HG03135 (cell line): ENCODE data around the gene FAF1.
"Not testable (repeated sequence)": the region's sequence is repeated elsewhere in the genome, so short reads cannot be mapped to it uniquely, and the experiment has no call there.

Source experiments
- ATAC-seq: cut with Tn5 transposase; IDR thresholded peaks from one replicate; pipeline ENCODE4 v1.9.1; 2021; ENCODE audit warnings: mild to moderate bottlenecking, moderate library complexity; ENCODE audit not compliant: unreplicated experiment

FAF1 gene

DNA sequence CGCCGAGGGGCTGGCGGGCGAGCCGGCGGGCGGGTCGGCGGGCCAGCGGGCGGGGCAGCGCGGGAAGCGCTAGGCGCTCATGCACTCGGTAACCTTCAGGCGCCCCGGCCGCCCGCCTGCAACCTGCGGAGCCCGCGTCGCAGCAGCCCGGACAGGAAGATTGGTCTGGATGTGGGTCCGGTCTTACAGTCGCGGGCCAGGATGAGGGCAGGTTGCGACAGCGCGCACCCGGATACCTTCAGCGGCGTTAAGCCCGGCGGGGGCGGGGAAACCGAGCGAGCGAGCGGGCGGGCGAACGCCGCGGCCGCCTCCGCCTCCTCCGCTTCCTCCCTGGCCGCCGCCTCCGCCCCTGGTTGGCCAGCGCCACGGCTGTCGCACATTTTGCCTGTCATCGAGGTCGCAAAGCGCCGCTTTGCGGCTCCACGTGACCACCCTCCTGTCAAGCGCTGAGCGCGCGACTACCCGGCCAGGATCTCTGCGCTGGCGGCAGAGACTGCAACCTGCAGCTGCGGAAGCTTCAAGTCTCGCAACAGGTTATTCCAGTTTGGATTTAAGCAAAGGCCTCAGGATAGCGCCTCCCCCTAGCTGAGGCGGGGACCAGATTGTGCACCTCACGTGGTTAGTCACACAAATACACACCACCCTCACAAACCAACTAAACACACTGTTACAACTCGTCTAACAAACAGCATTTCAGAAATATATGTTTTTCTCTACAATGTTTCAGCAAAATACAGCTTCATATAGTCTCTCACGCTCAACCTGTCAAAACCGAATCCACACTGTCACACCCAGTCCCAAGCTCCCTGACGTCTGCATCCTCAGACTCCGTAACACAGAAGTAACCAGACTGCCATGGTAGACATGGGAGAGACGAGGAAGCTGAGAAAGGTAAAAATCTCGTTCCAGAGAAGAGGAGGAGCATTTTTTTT lies at the start of gene FAF1:
FAF1 (minus strand) TSS at position 355 of the 932 bp plus-strand sequence. CDS start 456 bp downstream, outside the sequence.
- ATAC-seq, result peak; percentile 85

DNA sequence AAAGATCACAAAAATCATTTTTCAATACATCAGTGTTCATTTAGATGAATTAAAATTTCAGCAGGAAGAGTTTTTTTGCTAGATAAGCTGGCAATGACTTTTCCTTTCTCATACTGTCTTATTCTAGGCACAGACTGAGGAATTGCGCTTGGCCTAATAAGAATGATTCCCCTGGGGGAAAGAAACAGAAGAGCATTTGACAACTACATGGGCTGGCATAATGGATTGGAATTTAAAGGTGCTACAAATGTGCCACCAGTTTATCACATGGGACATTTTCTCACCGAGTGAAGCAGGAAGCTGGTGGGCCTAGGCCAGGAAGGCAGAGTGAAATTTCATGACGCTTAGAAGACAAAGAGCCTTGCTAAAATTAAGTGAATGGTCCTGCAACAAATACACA lies 49.3 kb upstream of the FAF1 start:
- no peak for ATAC-seq

DNA sequence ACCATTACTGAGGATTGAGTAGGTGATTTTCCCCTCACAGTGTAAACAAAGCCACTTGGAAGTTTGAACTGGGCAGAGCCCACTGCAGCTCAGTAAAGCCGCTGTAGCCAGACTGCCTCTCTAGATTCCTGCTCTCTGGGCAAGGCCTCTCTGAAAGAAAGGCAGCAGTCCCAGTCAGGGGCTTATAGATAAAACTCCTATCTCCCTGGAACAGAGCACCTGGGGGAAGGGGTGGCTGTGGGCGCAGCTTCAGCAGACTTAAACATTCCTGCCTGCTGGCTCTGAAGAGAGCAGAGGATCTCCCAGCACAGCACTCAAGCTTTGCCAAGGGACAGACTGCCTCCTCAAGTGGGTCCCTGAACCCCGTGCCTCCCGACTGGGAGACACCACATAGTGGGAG lies 45.5 kb upstream of the FAF1 start:
- not testable (repeated sequence) for ATAC-seq

DNA sequence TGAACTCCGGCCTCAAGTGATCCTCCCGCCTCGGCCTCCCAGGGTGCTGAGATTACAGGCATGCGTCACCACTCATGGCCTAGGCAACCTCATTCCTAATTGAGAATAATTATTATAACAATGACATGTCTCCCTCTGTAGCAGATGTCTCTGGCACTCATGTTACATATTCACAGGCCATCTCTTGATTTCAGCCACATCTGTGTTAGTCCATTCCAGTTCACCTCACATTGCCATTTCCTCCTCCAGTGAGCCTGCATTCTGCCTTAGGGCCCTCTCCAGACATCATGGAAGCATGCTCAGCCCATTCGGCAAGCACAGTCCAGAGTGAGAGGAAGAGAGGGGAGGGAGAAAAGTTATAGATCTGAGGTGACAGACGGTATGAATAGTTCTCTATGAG lies 42.4 kb upstream of the FAF1 start:
- ATAC-seq, result no peak

DNA sequence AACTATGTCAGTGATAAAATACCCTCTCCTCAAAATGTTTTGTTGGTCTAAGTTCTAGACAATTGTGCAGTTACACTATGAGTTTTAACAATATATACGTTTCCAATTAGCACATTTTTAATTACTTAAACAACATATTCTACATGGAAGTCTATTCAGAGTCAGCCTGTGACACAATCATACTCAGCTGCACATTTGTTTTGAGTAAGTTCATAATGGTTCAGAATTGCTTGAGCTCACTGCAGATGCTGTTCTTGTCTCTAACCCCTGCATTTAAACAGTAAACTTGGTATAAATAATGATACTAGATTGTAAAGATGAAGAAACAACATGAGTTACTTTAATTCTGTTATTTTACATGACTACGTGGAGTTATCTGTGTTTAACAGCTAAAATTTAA lies 40.6 kb upstream of the FAF1 start:
- no peak for ATAC-seq

DNA sequence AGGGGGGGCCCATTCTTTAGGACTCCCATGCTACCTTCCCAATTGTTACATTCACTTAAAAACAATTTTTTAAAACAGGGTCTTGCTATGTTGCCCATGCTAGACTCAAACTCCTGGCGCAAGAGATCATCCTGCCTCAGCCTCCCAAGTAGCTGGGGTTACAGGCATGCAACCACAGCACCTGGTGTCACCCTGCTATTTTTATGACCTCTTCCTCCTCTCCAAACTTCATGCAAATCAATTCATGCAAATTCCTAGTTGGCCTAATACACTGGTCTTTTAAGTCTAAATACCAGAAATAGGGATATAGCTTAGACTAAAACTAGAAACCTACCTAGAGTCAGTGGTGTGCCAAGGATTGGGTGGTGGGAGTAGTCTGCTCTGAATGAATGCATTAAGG lies 40.1 kb upstream of the FAF1 start:
- no peak for ATAC-seq

DNA sequence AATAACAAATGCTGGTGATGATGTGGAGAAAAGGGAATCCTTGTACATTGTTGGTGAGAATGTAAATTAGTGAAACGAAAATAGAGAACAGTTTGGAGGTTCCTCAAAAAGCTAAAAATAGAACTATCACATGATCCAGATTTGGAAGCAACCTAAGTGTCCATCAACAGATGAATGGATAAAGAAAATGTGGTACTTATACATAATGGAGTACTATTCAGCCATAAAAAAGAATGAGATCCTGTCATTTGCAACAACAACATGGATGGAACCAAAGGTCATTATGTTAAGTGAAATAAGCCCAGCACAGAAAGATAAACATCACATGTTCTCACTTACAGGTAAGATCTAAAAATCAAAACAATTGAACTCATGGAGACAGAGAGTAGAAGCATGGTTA lies 39.3 kb upstream of the FAF1 start:
- not testable (repeated sequence) for ATAC-seq

DNA sequence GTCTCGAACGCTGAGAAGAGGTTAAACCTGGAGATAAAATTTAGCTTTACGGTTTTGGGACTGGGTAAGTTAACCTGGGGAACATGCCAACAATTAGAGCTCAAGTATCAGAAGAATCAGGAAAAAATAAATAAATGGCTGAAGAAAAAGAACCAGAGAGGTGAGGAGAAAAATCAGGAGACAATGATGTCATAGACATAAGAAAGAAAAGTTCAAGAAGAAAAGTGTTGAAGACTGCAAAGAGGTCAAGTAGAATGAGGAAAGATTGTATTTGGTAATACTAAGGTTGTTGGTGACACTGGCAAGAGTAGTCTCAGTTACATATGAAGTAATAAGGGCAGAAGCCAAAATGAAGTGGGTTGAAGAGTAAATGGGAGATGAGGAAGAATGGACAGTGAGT lies 36.0 kb upstream of the FAF1 start:
- ATAC-seq, result no peak

DNA sequence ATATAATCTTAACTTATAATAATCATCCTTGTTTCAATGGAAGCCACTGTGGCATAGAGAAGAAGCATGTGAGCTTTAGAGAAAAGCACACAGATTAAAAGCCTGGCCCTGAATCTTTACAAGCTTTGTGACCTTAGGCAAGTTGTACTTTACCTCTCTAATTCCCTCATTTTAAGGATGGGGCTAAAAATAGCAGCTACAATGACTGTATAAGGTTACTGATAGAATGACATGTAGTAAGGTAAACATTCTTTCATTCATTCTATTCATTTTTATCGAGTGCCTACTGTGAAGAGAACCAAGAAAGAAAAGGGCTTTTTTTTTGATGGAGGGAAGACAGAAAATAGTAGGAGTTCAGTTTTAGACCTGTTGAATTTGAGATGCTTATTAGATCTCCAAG lies 35.6 kb upstream of the FAF1 start:
- no peak for ATAC-seq

DNA sequence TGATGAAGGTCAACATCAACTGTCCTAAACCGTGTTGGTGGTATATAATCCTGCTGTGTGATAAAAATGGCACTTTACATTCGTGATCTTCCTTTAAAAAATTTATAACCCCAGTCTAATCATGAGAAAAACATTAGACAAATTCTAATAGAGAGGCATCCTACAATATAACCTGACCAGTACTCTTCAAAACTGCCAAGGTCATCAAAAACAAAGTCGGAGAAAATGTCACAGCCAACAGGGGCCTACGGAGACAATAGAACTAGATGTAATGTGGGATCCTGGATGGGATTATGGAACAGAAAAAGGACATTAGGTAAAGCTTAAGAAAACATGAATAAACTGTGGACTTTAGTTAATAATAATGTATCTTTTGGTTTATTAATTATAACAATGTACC lies 34.9 kb upstream of the FAF1 start:
- no peak for ATAC-seq

DNA sequence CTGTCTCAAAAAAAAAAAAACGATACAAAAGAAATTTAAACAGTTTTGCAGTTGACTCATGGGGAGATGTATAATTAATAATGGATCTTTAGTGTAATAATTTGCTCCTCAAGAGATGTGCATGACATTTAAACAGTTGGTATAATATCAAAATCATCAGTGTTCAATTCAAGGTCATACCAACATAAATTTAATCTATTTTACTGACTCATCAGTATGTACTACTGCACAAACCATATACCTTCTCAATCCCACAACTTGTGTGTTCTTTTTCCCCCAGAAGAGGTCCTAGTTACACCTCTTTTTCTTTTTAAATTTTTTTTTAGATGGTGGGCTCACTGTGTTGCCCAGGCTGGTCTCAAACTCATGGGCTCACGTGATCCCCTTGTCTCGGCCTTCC lies 33.6 kb upstream of the FAF1 start:
- no peak for ATAC-seq

DNA sequence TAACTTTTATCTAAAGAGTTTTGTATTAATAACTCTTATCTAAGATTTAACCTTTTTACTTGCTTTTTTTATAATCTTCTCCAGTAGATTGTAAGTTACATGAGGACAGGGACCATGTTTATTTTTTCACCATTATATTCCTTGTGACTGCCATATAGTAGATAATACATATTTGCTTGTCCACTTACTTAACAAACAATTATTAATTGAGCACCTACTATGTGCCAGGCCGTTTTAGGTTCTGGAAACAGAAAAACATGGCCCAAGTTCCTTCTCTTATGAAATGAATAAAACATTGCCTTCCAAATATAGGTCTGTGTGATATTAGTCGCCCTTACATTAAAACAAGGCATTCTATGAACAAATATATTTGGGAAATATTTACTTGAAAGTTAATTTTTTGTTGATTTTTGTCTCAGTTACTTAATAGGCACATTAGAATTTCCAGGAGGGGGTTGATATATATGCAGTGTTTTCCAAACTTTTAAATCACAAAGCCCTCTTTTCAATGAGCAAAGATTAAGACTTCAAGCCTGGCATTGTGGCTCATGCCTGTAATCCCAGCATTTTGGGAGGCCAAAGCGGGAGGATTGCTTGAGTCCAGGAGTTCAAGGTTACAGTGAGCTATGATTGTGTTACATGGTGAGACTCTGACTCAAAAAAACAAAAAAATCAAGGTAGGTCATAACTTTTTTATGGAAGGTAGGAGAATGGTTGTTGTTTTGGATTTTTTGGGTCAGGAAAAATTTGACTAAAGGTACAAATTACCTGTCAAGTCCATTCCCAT lies 32.7 kb upstream of the FAF1 start:
- ATAC-seq, result no peak

DNA sequence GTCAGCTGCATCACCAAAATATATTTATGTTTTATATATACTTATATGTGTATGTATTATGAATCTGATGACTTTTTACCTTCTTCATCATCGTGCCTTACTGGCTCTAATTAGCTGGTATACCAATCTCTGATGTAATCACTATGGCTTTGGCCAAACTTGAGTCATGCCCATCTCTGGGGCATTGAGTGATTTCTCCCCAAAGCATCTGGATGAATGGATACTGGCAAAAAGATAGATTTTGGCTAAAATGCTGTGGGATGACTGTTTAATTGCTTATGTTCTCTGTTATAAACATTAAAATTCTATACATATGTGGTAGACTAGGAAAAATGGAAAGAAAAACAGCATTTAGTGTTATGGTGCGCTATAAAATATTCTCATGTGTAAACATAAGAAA lies 29.6 kb upstream of the FAF1 start:
- no peak for ATAC-seq

DNA sequence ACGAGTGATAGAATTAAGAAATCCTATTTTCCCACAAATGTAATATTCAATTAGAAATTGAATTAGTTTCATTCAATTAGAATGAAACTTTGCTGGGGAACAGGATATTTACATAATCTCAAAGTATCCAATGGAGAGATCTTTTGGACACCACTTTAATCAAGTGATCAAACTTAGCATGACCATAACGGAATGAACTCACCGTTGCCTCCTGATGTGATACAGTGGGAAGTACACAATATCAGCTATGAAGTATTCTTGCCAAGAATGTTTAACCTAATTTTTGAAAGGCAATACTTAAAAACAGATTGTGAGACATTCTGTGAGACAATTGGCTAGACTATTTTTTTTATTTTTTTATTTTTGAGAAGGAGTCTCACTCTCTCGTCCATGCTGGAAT lies 26.6 kb upstream of the FAF1 start:
- ATAC-seq, result no peak

DNA sequence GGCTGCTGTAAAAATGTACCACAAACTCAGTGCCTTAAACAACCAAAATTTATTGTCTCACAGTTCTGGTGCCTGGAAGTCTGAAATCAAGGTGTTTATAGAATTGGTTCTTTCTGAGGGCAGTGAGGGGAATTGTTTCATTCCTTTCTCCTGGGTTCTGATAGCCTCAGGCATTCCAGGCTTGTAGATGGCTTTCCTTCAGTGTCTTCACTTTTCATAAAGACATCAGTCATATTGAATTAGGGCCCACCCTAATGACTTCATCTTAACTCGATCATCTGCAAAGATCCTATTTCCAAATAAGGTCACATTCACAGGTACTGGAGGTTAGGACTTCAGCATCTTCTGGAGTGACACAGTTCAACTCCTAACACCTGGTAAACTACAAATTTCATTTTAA lies 25.0 kb upstream of the FAF1 start:
- no peak for ATAC-seq

DNA sequence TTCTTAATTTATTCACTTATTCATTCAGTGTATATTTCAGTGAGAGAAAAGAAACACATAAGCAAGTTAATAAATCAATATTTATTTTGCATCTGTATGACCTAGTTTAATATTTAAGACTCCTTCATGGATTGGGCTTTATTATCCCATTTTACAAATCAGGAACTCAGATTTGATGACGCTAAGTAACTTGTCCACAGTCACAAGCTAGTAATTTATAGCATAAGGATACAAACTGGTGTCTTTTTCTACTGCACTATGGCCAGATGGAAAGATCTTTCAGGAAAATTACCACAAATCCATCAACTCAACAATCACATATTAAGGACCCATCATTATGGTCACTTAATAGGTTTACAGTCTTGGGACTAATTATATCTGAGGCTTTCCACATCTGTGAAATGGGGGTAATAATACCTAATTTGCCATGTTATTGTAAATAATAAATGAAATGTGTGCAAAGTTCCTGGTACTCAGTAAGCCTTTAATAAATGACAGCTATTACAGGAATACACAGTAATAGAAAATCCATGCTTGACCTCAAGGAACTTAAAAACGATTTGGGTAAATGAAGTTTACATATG lies 23.2 kb upstream of the FAF1 start:
- ATAC-seq, result no peak

DNA sequence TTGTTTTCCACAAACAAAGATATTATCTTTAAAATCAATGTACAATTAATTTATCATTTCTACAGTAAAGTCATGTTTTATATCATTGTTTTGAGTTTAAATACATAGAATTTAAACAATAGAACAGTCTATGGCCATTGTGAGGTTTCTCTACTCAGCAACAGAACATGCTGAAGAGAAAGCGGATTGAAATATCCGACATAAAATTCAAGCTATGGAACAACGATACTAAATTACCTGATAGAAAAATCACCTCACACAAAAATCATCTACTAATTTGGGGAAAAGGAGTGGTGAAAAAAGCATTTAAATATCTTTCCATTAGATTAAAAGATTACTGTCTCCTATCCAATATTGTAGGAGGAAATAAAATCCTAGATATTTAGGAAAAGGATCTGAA lies 22.5 kb upstream of the FAF1 start:
- no peak for ATAC-seq

DNA sequence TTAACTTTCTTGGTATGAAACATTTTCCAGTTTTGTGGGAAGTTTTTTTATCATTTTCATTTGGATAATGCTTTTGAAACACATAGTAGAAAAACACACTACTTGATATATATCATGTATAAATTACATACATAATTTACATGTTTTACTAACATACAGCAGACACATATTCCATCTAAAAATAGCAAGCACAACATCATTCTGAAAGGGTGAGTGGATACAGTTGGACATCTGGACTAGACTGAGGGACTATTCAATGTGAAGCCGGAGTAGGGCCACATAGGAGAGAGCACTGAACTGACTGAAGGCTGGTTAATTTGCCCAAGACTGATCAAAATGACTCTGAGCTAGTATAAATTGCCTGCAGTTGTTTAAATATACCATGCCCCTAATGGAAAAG lies 21.7 kb upstream of the FAF1 start:
- ATAC-seq, result no peak

DNA sequence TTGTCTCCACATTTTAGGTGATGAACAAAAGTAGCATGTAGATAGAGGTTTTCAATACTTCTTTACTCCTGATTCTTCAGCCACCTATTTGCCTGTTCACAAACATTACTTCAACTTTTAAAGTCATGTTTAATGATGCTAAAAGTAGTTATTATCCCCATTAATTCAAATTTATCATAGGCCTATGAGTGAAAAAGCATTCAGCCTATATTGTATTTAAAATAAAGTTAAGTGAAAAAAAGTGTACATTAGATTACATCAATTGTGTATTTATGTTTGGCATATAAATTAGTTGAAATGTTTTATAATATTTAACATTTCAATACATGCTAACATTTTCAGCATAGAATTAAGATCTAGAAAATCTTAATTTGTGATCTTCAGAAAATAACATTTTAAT lies 20.4 kb upstream of the FAF1 start:
- ATAC-seq, result no peak

DNA sequence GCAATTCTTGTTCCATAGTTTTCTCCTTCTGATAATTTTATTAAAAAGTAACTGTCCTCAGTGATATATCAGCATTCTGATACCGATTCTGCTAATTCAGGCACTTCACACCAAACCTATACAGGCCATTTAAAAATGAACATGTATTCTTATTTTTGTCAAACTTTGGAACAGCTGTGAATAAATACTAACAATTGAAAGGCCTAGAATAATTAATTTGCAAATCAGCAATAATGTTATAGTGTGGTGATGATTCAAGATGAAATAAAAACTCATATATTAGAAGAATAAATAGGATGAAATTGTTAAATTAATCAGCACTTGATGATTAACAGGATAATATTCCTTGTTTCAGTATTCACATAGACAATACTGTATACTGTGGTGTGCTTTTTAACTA lies 19.9 kb upstream of the FAF1 start:
- no peak for ATAC-seq

DNA sequence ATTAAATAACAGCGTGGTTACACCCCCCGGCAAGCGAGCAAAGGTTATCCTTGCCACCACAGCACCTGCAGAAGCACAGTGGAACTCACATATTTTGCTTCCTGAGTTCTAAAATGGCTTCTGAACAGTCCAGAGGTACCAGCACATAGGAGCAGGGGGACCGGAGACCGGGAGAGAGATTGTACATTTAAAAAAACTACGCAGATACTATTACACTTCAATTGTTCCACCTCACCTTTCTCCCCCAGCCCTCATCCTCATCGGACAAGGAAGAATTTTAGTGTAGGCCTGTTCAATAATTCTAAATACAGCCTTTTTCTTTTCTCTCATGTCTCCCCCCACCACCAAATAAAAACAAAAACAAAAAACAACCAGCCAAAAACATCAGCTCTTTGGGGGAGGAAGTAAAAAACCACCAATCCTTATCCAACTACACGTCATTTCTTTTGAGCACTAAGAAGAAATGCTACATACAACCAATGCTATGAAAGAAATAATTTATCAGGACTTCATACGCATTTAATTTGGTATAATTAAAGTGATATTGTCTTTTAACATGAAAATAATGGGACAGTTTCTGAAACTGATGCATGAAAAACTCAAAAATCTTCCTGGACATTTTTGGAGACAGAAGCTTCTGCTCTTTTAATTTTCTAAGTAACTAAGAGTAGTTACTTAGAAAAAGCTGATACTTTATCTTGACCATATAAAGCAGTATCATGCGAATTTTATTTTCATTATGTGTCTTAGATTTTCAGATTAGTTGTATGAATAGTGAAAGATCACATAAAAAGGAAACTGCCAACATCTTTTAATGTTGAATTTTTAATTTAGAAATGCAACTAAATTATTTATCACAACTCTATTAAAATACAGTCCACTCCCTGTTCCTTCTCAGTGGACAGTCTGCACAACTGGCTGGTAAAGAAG lies 19.1 kb upstream of the FAF1 start:
- ATAC-seq, result no peak
